ENCODE data around the gene RPSA. TPM values are rescaled to one million over a fixed set of nuclear protein-coding genes. Genes with fewer than 3 reads are reported as not detected.

The RPSA gene
- total and polyA plus RNA-seq, 9 of the 15 experiments (the other 6 are each of a cell fraction or from before 2014, with no cell fraction given), result 2,290 to 4,272 (median 2,730) TPM

DNA sequence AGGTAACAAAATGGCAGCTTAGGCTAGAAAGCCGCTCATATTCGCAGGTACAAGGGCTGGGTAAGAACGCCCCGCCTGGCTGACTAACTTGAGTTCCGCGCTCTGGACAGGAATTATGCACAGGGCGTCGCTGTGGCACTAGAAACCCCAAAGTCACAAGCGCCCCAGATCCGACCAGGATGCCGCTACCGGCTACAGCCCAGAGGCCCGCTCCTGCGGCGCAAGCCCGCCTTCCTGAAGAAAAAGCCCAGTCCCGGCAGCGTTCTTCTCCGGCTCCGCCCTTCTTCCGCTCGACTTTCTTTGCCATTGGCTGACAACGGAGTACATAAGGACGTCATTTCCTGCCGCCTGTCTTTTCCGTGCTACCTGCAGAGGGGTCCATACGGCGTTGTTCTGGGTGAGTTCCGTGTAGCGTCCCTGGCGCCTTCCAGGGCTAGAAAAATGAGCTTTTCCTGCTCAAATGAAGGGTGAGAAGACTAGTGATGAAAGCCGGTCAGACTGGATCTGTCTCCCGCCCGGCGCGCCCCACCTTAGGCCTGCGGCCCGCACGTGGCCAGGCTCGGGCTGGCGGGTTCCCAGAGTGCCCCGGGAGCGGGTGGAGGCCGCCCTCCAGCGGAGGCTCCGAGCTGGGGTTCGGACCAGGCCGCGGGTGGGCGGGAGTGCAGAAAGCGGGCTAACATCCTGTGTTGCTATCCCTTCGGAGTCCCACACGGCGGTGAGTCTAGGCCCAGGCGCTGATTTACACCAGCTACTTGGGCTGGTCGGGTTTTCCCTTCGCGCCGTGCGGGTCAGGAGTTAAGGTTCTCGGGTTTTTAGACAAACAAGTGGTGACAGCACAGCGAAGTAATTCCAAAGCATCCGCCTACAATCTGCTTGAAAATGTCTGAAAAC lies at the start of gene RPSA (continued):
- TF ChIP-seq, protein P1, sequence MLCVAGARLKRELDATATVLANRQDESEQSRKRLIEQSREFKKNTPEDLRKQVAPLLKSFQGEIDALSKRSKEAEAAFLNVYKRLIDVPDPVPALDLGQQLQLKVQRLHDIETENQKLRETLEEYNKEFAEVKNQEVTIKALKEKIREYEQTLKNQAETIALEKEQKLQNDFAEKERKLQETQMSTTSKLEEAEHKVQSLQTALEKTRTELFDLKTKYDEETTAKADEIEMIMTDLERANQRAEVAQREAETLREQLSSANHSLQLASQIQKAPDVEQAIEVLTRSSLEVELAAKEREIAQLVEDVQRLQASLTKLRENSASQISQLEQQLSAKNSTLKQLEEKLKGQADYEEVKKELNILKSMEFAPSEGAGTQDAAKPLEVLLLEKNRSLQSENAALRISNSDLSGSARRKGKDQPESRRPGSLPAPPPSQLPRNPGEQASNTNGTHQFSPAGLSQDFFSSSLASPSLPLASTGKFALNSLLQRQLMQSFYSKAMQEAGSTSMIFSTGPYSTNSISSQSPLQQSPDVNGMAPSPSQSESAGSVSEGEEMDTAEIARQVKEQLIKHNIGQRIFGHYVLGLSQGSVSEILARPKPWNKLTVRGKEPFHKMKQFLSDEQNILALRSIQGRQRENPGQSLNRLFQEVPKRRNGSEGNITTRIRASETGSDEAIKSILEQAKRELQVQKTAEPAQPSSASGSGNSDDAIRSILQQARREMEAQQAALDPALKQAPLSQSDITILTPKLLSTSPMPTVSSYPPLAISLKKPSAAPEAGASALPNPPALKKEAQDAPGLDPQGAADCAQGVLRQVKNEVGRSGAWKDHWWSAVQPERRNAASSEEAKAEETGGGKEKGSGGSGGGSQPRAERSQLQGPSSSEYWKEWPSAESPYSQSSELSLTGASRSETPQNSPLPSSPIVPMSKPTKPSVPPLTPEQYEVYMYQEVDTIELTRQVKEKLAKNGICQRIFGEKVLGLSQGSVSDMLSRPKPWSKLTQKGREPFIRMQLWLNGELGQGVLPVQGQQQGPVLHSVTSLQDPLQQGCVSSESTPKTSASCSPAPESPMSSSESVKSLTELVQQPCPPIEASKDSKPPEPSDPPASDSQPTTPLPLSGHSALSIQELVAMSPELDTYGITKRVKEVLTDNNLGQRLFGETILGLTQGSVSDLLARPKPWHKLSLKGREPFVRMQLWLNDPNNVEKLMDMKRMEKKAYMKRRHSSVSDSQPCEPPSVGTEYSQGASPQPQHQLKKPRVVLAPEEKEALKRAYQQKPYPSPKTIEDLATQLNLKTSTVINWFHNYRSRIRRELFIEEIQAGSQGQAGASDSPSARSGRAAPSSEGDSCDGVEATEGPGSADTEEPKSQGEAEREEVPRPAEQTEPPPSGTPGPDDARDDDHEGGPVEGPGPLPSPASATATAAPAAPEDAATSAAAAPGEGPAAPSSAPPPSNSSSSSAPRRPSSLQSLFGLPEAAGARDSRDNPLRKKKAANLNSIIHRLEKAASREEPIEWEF (CRISPR knock-in tag; IDR thresholded peaks at IDR 0.05), result no peak
- TF ChIP-seq COPS2 (conservative IDR thresholded peaks at IDR 0.05) (no peak), SETDB1 (IDR thresholded peaks at IDR 0.05; ENCODE audit: low read length) (no peak), ZSCAN32 (CRISPR knock-in tag; IDR thresholded peaks at IDR 0.05) (no peak), ETS2 (tag; IDR thresholded peaks at IDR 0.05; ENCODE audit: borderline replicate concordance, poor library complexity, severe bottlenecking) (no peak), NBN (IDR thresholded peaks at IDR 0.05; ENCODE audit: low read depth) (peak; percentile 96), ZNF274 (IDR thresholded peaks at IDR 0.05; ENCODE audit: borderline replicate concordance, low read depth, low read length) (no peak)
- TF ChIP-seq, protein P2, sequence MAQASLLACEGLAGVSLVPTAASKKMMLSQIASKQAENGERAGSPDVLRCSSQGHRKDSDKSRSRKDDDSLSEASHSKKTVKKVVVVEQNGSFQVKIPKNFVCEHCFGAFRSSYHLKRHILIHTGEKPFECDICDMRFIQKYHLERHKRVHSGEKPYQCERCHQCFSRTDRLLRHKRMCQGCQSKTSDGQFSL (CRISPR knock-in tag; IDR thresholded peaks at IDR 0.05), result 0 out of 2 replicates have a peak, but pooled peaks have one; percentile 17
- TF ChIP-seq, protein P2 (tag; IDR thresholded peaks at IDR 0.05), result no peak
- TF ChIP-seq, protein P3, sequence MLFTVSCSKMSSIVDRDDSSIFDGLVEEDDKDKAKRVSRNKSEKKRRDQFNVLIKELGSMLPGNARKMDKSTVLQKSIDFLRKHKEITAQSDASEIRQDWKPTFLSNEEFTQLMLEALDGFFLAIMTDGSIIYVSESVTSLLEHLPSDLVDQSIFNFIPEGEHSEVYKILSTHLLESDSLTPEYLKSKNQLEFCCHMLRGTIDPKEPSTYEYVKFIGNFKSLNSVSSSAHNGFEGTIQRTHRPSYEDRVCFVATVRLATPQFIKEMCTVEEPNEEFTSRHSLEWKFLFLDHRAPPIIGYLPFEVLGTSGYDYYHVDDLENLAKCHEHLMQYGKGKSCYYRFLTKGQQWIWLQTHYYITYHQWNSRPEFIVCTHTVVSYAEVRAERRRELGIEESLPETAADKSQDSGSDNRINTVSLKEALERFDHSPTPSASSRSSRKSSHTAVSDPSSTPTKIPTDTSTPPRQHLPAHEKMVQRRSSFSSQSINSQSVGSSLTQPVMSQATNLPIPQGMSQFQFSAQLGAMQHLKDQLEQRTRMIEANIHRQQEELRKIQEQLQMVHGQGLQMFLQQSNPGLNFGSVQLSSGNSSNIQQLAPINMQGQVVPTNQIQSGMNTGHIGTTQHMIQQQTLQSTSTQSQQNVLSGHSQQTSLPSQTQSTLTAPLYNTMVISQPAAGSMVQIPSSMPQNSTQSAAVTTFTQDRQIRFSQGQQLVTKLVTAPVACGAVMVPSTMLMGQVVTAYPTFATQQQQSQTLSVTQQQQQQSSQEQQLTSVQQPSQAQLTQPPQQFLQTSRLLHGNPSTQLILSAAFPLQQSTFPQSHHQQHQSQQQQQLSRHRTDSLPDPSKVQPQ (CRISPR knock-in tag; IDR thresholded peaks at IDR 0.05; ENCODE audit: borderline replicate concordance), result peak; percentile 83; the same call in 1 of the 2 replicates
- TF ChIP-seq, protein P4, sequence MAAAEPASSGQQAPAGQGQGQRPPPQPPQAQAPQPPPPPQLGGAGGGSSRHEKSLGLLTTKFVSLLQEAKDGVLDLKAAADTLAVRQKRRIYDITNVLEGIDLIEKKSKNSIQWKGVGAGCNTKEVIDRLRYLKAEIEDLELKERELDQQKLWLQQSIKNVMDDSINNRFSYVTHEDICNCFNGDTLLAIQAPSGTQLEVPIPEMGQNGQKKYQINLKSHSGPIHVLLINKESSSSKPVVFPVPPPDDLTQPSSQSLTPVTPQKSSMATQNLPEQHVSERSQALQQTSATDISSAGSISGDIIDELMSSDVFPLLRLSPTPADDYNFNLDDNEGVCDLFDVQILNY (CRISPR knock-in tag; IDR thresholded peaks at IDR 0.05), result peak; percentile 60; the same call in 1 of the 2 replicates
- TF ChIP-seq, protein P5, sequence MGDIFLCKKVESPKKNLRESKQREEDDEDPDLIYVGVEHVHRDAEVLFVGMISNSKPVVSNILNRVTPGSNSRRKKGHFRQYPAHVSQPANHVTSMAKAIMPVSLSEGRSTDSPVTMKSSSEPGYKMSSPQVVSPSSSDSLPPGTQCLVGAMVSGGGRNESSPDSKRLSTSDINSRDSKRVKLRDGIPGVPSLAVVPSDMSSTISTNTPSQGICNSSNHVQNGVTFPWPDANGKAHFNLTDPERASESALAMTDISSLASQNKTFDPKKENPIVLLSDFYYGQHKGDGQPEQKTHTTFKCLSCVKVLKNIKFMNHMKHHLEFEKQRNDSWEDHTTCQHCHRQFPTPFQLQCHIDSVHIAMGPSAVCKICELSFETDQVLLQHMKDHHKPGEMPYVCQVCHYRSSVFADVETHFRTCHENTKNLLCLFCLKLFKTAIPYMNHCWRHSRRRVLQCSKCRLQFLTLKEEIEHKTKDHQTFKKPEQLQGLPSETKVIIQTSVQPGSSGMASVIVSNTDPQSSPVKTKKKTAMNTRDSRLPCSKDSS (IDR thresholded peaks at IDR 0.05; ENCODE audit: low read depth, partially characterized antibody), result no peak
